GM18508 (cell line): ENCODE measurements around the gene CYTH1.
"Not testable (repeated sequence)": the region's sequence is repeated elsewhere in the genome, so short reads cannot be mapped to it uniquely, and the experiment has no call there.

Experiments used
- ATAC-seq: cut with Tn5 transposase; IDR thresholded peaks from one replicate; pipeline ENCODE4 v1.9.1; 2021; ENCODE audit warnings: moderate number of reproducible peaks; ENCODE audit not compliant: insufficient read depth, unreplicated experiment

Gene CYTH1

GRCh38 chr17:78765821-78766220 is 16.3 kb downstream of the CYTH1 start:
- ATAC-seq: no peak

GRCh38 chr17:78764871-78765270 is 17.2 kb downstream of the CYTH1 start:
- ATAC-seq: no peak

GRCh38 chr17:78763561-78763960 is 18.5 kb downstream of the CYTH1 start:
- no peak for ATAC-seq

- ATAC-seq: no peak
Measured at GRCh38 chr17:78761789-78762406, 20.2 kb downstream of the CYTH1 start.

- ATAC-seq: no peak
Measured at GRCh38 chr17:78759969-78760352, 22.1 kb downstream of the CYTH1 start.

- ATAC-seq: no peak
Measured at GRCh38 chr17:78759203-78759968, 22.7 kb downstream of the CYTH1 start.

GRCh38 chr17:78753316-78754250 is 28.5 kb downstream of the CYTH1 start:
- no peak for ATAC-seq

GRCh38 chr17:78751447-78752161 is 30.5 kb downstream of the CYTH1 start:
- no peak for ATAC-seq

GRCh38 chr17:78751000-78751399 is 31.1 kb downstream of the CYTH1 start:
- not testable (repeated sequence) for ATAC-seq

GRCh38 chr17:78748730-78749317 is 33.2 kb downstream of the CYTH1 start:
- no peak for ATAC-seq

- no peak for ATAC-seq
Measured at GRCh38 chr17:78748048-78748729, 33.9 kb downstream of the CYTH1 start.

- no peak for ATAC-seq
Measured at GRCh38 chr17:78747488-78747887, 34.6 kb downstream of the CYTH1 start.

- ATAC-seq: no peak
Measured at GRCh38 chr17:78746949-78747269, 35.2 kb downstream of the CYTH1 start.

- no peak for ATAC-seq
Measured at GRCh38 chr17:78746263-78746948, 35.7 kb downstream of the CYTH1 start.

- ATAC-seq: no peak
Measured at GRCh38 chr17:78745407-78746088, 36.5 kb downstream of the CYTH1 start.

GRCh38 chr17:78742901-78743300 is 39.2 kb downstream of the CYTH1 start:
- no peak for ATAC-seq

- no peak for ATAC-seq
Measured at GRCh38 chr17:78741644-78742284, 40.3 kb downstream of the CYTH1 start.
